ENCODE measurements around the gene COX20. TPM values are rescaled to one million over a fixed set of nuclear protein-coding genes. Genes with fewer than 3 reads are reported as not detected.

Gene COX20
- total and polyA plus RNA-seq, 3 donors from 2014 or later = 41.6 to 60.6 (median 52.3) TPM

DNA sequence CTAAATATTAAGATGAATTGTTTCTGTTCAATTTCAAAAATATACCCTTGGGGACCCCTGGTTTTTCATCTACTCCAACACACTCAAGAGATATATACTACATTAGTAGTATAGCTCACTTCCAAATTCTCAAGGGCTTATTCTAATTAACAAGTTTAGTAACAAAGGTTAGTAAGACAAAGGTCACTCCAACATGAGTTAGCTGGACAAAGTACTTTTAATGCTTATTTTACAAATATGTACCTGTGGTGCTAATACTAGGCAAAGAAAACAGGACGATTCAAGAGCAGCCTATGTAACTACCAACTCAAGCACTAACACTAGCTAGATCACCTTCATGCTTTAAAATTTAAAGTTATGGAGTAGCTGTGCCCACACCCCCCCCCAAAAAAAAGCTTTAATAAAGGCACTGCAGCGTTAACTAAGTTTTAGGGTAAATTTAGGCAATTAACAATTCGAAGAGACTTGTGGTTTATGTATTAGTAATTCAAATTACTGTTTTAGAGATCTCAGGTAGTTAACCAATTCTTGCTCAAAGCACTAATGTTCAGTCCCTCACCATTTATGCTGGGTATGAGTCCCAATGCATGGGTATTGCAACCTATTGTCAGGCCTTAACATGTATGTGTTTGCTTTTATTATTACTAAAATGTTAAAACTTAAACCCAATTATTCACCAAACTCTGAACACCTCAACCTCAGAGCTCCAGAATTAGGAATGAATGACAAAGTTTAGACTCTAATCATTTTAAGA lies 14.8 kb downstream of the COX20 start:
- no peak for DNase-seq
- no peaks in the 10 kb centered on the region for H3K9me3 ChIP-seq
- H3K27me3 ChIP-seq = no peaks in the 10 kb centered on the region
- TF ChIP-seq POLR2A (IDR thresholded peaks at IDR 0.05) = no peak
- TF ChIP-seq, protein P1, sequence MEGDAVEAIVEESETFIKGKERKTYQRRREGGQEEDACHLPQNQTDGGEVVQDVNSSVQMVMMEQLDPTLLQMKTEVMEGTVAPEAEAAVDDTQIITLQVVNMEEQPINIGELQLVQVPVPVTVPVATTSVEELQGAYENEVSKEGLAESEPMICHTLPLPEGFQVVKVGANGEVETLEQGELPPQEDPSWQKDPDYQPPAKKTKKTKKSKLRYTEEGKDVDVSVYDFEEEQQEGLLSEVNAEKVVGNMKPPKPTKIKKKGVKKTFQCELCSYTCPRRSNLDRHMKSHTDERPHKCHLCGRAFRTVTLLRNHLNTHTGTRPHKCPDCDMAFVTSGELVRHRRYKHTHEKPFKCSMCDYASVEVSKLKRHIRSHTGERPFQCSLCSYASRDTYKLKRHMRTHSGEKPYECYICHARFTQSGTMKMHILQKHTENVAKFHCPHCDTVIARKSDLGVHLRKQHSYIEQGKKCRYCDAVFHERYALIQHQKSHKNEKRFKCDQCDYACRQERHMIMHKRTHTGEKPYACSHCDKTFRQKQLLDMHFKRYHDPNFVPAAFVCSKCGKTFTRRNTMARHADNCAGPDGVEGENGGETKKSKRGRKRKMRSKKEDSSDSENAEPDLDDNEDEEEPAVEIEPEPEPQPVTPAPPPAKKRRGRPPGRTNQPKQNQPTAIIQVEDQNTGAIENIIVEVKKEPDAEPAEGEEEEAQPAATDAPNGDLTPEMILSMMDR (IDR thresholded peaks at IDR 0.05) = no peak
- H3K4me3 ChIP-seq = no peak overlapping the region
- H3K36me3 ChIP-seq (ENCODE audit: low read depth, missing control alignments) = no peaks in the 10 kb centered on the region
- WGBS, 2 donors = 78 to 82% methylated on average over 3 of the region's 3 CpGs
- no peaks in the 10 kb centered on the region for H3K4me1 ChIP-seq
- no peak overlapping the region for H3K27ac ChIP-seq
- intact Hi-C loops (cut with DNase I; ENCODE audit: low total_unique reads) = no loop called here

DNA sequence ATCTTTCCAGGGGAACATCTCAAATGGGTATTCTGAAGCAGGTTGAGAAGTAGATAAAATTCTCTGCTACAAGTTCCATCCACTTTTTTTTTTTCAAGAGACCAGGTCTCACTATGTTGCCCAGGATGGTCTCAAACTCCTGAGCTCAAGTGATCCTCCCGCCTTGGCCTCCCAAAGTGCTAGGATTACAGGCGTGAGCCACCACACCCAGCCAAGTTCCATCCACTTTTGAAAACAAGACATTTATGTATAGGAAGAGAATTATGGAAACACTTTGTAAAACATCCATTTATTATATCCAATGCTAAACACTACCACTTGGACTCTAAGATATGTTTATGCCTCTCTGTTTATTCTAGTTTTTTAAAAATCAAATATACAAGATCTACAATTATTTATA lies 15.4 kb downstream of the COX20 start:
- TF ChIP-seq POLR2A (IDR thresholded peaks at IDR 0.05) = no peak
- TF ChIP-seq, protein P1 (IDR thresholded peaks at IDR 0.05) = no peak
- no peak for DNase-seq
- 98 to 99% methylated on average over 2 of the region's 2 CpGs for WGBS, 2 donors
- no peak overlapping the region for H3K27ac ChIP-seq
- H3K36me3 ChIP-seq (ENCODE audit: low read depth, missing control alignments) = no peaks in the 10 kb centered on the region
- no peaks in the 10 kb centered on the region for H3K27me3 ChIP-seq
- no peak overlapping the region for H3K4me3 ChIP-seq
- no peaks in the 10 kb centered on the region for H3K9me3 ChIP-seq
- H3K4me1 ChIP-seq = no peaks in the 10 kb centered on the region
- intact Hi-C loops (cut with DNase I; ENCODE audit: low total_unique reads) = no loop called here

DNA sequence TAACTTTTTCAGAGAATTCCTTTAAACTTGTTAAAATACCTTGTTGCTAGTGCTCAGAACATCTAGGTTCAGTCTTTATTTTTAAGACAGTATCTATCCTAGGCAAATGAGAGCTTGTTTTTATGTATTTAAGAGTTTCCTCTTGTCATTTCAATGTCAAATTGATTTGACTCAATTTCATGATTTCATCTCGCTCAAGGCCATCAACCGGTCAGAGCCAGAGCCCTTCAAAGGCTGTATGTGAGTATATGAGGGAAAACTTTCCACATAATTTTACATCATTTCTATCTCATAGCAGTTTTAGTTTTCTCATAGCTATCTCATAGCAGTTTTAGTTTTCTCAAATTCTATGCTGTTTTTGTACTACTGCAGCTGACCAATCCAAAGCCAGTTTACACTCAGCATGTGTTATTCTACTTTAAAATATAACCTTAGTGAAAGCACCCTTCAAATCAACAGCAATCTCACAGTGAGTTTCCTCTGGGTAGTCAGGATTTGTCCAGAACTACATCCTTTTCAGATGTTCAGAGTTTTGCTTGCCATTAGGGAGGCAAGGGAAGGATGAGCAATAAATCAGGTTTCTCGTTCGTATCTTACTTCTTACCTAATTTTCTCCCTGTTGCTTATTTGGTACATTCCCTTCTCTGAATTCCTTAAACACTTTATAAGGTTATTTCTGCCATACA lies 16.2 kb downstream of the COX20 start:
- Histone ChIP-seq H3K4me1 (no peaks in the 10 kb centered on the region), H3K36me3 (ENCODE audit: low read depth, missing control alignments) (no peaks in the 10 kb centered on the region), H3K9me3 (no peaks in the 10 kb centered on the region), H3K27ac (no peak overlapping the region), H3K4me3 (no peak overlapping the region), H3K27me3 (no peaks in the 10 kb centered on the region)
- WGBS, 2 donors = 82 to 84% methylated on average over 4 of the region's 4 CpGs
- intact Hi-C loops (cut with DNase I; ENCODE audit: low total_unique reads) = no loop called here
- TF ChIP-seq POLR2A (IDR thresholded peaks at IDR 0.05) = no peak
- TF ChIP-seq, protein P1 (IDR thresholded peaks at IDR 0.05) = no peak
- no peak for DNase-seq

DNA sequence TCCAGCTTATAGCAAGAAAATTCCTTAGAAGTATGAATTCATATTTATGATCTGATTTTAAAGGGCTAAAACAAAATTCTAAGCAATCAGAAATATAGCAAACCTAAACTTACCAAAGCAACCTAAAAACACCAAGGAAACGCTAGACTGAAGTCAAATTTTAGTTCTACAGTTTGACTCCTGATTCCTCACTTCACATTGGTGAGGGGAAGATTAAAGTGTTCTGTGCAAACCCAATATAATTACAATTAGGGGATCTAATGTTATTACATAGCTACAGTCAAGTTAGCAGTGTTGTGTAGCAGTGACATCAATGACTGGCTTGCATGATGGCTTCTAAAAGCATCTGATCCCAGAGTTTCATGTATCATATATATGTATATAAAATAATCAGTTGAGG lies 17.2 kb downstream of the COX20 start:
- Histone ChIP-seq H3K27me3 (no peaks in the 10 kb centered on the region), H3K36me3 (ENCODE audit: low read depth, missing control alignments) (no peaks in the 10 kb centered on the region), H3K9me3 (no peaks in the 10 kb centered on the region), H3K4me1 (no peaks in the 10 kb centered on the region), H3K4me3 (no peak overlapping the region), H3K27ac (no peak overlapping the region)
- TF ChIP-seq POLR2A (IDR thresholded peaks at IDR 0.05) = no peak
- TF ChIP-seq, protein P1 (IDR thresholded peaks at IDR 0.05) = no peak
- no peak for DNase-seq
- 89 to 93% methylated on average over 1 of the region's 1 CpG for WGBS, 2 donors
- intact Hi-C loops (cut with DNase I; ENCODE audit: low total_unique reads) = no loop called here
